ENCODE measurements around the gene KRT35. TPM values are rescaled to one million over a fixed set of nuclear protein-coding genes. Genes with fewer than 3 reads are reported as not detected.

KRT35 gene
- total and polyA plus RNA-seq, 7 donors: not detected

DNA sequence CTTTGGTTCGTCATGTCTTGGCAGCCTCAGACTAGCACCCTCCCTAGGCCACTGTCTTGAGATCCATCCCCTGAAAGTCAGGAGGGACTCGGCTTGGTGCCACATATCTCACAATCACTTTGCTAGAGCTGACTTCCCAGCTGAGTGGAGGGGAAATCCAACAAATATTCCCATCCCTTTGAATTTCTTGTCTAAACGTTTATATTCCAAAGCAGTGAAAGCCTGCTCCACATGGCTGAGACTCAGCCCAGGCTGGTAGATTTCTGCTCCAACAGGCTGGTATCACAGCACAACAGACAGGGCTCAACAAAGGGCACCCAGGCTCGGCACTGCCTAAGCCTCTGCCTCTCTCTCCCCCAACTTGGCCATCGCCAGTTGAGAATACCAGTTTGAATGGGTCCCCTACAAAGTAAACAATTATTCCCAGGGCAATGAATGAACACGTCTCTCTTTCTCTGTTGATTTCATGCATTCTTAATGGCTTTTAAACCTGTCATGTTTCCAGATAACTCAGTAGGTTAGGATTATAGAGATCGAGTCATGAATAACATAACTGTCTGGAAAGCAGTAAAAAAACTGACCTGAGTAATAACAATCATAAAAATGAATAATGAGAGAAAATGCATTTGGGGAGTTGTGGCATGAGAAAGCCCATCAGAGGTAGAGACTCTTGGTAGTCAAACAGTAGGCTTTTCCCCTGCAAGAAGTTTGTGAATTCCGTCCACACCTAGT, 23.5 kb upstream of the KRT35 start:
- peaks cover 0 to 16% (median 6%) of the 10 kb centered on the region in 4 donors for H3K4me1 ChIP-seq
- no peak overlapping the region for H3K27ac ChIP-seq
- TF ChIP-seq EP300 (IDR thresholded peaks at IDR 0.05): no peak
- no peak for TF ChIP-seq POLR2AphosphoS5 (IDR thresholded peaks at IDR 0.05)
- no peak for TF ChIP-seq POLR2A (IDR thresholded peaks at IDR 0.05)
- TF ChIP-seq, protein P1, sequence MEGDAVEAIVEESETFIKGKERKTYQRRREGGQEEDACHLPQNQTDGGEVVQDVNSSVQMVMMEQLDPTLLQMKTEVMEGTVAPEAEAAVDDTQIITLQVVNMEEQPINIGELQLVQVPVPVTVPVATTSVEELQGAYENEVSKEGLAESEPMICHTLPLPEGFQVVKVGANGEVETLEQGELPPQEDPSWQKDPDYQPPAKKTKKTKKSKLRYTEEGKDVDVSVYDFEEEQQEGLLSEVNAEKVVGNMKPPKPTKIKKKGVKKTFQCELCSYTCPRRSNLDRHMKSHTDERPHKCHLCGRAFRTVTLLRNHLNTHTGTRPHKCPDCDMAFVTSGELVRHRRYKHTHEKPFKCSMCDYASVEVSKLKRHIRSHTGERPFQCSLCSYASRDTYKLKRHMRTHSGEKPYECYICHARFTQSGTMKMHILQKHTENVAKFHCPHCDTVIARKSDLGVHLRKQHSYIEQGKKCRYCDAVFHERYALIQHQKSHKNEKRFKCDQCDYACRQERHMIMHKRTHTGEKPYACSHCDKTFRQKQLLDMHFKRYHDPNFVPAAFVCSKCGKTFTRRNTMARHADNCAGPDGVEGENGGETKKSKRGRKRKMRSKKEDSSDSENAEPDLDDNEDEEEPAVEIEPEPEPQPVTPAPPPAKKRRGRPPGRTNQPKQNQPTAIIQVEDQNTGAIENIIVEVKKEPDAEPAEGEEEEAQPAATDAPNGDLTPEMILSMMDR (IDR thresholded peaks at IDR 0.05): no peak
- intact Hi-C loops (cut with DNase I): no loop called here
- H3K36me3 ChIP-seq: no peaks in the 10 kb centered on the region
- no peak for DNase-seq
- 62 to 67% methylated on average over 8 of the region's 8 CpGs for WGBS, 2 donors
- no peak overlapping the region for H3K4me3 ChIP-seq
- H3K27me3 ChIP-seq: no peaks in the 10 kb centered on the region
- H3K9me3 ChIP-seq: no peaks in the 10 kb centered on the region

DNA sequence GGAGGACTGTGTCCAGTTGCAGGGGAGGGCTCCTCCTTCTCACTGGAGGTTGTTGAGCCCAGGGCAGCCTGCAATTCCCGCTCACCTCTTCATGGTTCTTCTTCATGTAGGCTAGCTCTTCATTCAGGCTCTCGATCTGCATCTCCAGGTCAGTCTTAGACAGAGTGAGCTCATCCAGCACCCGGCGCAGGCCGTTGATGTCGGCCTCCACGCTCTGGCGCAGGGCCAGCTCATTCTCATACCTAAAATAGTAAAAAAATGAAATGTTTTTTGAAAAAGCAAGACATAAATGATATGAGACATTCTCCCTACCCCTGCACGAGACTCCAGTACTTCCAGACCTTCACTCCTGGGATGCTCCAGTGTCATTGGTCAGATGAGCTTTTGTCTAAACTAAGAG, 22.3 kb upstream of the KRT35 start:
- TF ChIP-seq EP300 (IDR thresholded peaks at IDR 0.05): no peak
- no peak for TF ChIP-seq POLR2AphosphoS5 (IDR thresholded peaks at IDR 0.05)
- TF ChIP-seq, protein P1 (IDR thresholded peaks at IDR 0.05): no peak
- no peak for TF ChIP-seq POLR2A (IDR thresholded peaks at IDR 0.05)
- intact Hi-C loops (cut with DNase I): no loop called here
- DNase-seq: no peak

GRCh38 chr17:41500131-41500911, 19.4 kb upstream of the KRT35 start:
- no peaks in the 10 kb centered on the region for H3K9me3 ChIP-seq
- no peak overlapping the region for H3K27ac ChIP-seq
- TF ChIP-seq POLR2A (IDR thresholded peaks at IDR 0.05) (no peak), POLR2AphosphoS5 (IDR thresholded peaks at IDR 0.05) (no peak), EP300 (IDR thresholded peaks at IDR 0.05) (no peak)
- TF ChIP-seq, protein P1 (IDR thresholded peaks at IDR 0.05): no peak
- H3K27me3 ChIP-seq: no peaks in the 10 kb centered on the region
- peaks cover 0 to 16% (median 6%) of the 10 kb centered on the region in 4 donors for H3K4me1 ChIP-seq
- intact Hi-C loops (cut with DNase I): no loop called here
- WGBS, 2 donors: 75 to 78% methylated on average over 15 of the region's 15 CpGs
- DNase-seq: no peak
- H3K4me3 ChIP-seq: no peak overlapping the region
- no peaks in the 10 kb centered on the region for H3K36me3 ChIP-seq

More for the DNA sequence above, 22.3 kb upstream of the KRT35 start:
- no peaks in the 10 kb centered on the region for H3K27me3 ChIP-seq
- no peaks in the 10 kb centered on the region for H3K9me3 ChIP-seq
- no peak overlapping the region for H3K27ac ChIP-seq
- peaks cover 0 to 16% (median 6%) of the 10 kb centered on the region in 4 donors for H3K4me1 ChIP-seq
- H3K4me3 ChIP-seq: no peak overlapping the region
- H3K36me3 ChIP-seq: no peaks in the 10 kb centered on the region
- WGBS, 2 donors: 92 to 95% methylated on average over 9 of the region's 9 CpGs

DNA sequence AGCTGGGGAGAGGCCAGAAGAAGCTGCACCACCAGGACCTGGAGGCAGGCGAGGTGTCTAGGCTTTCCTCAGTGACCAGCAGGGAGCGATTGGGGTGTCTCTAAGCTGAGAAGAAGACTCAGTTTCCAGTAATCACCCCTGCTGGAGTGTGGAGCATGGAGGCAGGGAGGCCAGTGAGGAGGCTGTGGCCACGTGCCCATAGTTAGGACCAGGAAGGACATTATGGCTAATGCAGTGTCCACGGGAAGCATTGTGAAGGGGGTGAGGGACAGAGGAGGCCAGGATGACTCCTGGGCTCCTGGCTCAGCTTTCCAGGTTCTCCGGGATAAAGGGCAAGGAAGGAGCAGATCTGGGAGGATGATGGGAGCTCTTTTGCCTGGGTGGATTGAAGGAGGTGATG, 18.8 kb upstream of the KRT35 start:
- DNase-seq: no peak
- Histone ChIP-seq H3K27me3 (no peaks in the 10 kb centered on the region), H3K27ac (no peak overlapping the region), H3K36me3 (no peaks in the 10 kb centered on the region), H3K4me1 (peaks cover 0 to 12% (median 6%) of the 10 kb centered on the region in 4 donors), H3K4me3 (no peak overlapping the region), H3K9me3 (no peaks in the 10 kb centered on the region)
- intact Hi-C loops (cut with DNase I): no loop called here
- no peak for TF ChIP-seq EP300 (IDR thresholded peaks at IDR 0.05)
- TF ChIP-seq, protein P1 (IDR thresholded peaks at IDR 0.05): no peak
- TF ChIP-seq POLR2A (IDR thresholded peaks at IDR 0.05): no peak
- TF ChIP-seq POLR2AphosphoS5 (IDR thresholded peaks at IDR 0.05): no peak
- WGBS, 2 donors: 81 to 86% methylated on average over 5 of the region's 5 CpGs
